DMS 273 (cell line): Measurements from ENCODE around the gene PHF21A.
"Not testable (repeated sequence)": the region's sequence is repeated elsewhere in the genome, so short reads cannot be mapped to it uniquely, and the experiment has no call there.

Source experiments
- DNase-seq: peaks from one replicate; lab custom pipeline; 2025; ENCODE audit not compliant: unreplicated experiment; lab: John Stamatoyannopoulos, UW

PHF21A gene

DNA sequence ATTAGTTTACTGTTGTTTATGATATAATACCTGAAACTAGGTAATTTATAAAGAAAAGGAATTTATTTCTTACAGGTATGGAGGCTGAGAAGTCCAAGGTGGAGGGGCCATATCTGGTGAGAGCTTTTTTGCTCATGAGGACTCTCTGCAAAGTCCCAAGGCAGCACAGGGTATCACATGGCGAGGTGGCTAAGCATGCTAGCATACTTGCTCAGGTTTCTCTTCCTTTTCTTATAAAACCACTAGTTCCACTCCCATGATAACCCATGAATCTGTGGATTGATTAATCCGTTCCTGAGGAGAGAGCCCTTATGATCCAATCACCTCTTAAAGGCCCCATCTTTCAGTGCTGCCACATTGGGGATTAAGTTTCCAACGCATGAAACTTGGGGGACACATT lies 82.7 kb downstream of the PHF21A start:
- no peak for DNase-seq

DNA sequence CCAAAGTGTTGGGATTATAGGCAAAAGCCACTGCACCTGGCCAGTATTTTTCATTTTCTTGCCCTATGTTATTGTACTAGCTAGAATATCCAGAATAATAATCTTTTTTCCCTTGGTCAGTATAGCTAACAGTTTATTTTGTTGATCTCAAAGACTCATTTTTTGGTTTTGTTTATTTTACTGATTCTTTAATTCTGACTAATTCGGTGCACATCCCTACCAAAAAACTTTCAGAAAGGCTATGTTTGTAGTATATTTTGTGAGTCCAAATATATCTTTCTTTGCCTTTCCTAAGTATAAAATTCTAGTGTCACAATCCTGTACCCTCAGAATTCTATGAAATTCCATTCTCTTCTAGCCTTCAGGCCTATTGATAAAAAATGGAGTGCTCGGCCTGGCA lies 84.3 kb downstream of the PHF21A start:
- no peak for DNase-seq

DNA sequence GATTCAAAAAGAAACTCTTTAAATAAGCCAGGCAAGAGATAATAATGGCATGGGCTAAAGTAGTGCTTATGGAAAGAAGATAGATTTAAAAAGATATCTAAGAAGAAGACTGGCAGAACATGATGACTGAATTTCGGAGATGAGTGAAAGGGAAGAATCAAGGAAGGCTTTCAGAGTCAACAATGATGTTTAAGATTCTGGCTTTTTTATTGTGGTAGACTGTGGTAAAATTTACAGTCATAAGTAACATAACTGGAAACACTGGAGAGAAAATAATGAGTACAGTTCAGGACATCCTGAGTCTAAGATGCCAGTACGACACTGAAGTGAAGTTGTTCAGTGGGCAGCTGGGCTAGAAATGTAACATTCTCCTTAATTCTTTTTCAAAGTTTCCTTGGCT lies 85.2 kb downstream of the PHF21A start:
- no peak for DNase-seq

DNA sequence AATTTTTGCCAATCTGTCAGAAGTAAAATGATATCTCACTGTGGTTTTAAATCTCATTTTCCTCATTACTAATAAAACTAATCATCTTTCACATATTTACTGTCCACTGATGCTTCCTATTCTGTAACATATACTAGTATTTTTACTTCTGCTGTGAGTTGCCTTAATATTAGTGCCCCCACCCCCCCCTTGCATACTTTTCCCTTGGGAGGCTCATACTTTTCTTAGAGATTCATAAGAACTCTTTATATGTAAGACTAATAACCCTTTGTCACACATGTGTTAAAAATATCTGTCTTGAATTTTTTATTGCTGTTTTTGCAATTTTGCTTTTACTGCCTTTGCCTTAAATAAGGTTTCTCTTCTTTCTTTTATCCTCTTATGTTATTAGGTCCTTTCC lies 87.2 kb downstream of the PHF21A start:
- DNase-seq: no peak

DNA sequence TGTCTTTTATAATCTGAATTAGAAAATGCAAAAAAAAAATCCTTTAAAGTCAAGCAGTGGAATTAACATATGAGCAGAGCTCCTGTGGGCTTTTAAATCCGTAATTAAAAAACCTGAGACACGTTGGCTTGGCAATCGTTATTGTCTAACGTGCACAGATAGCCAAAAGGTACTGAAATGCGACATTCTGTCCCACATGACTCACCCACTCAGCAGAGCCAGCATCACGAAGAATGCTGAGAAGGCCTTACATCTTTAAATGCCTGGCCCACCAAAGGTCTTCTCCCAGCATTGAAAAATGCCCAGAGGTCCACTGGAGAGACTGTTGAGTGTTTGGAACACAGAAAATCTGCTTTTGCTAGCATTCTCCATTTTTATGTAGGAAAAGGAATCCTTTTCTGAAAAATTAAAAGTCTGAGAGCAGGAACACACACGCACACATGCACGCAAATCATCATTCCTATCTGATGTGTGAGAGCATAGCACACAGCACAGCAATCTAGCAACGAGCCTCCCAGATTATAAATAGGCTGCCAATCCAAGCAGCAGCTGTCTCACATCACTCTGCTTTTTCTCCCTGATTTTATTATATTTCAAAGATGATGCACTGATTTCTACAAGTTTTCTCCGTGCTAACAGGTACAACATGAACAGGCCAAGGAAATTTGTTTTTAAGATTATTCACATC lies 94.5 kb downstream of the PHF21A start:
- no peak for DNase-seq

DNA sequence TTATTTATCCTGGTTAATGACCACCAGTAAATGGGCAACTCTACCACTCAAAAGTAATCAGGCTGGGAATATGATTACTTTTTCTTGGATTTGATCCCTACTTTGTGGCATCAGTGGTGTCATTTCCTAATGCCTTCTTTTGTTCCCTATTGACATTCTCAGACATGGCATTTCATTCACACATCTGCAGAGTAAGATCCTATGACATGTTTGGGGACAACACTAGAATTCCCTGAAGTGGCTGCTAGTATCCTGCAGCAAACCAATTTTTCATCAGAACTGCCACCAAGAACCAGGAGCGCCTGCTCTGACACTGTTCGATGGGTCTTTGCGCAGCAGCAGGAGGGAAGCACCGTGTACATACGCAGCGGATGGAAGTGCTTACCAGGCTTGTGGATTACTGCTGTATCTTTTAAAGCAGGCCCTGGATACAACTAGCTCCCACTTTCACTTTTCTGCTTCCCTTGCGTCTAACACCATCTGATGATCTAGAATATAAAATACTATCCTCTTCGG lies 101.1 kb downstream of the PHF21A start:
- DNase-seq: no peak

DNA sequence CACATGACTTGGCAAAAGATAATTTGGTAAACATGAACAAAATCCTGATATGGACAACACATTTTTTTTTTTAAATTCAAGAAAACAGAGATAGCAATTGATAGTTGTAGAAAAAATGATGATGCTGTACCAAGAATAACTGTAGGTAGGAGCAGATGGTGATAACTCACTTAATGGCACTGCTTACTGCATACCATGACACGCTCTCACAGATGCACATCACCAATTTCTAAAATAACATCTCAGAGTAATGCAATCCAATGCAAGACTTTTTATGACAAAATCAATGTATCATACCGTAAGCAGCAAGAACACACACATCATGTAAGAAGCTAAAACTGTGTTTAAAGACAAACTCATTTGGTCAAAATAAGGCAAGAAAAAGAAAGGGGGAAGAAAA lies 102.6 kb downstream of the PHF21A start:
- DNase-seq: no peak

DNA sequence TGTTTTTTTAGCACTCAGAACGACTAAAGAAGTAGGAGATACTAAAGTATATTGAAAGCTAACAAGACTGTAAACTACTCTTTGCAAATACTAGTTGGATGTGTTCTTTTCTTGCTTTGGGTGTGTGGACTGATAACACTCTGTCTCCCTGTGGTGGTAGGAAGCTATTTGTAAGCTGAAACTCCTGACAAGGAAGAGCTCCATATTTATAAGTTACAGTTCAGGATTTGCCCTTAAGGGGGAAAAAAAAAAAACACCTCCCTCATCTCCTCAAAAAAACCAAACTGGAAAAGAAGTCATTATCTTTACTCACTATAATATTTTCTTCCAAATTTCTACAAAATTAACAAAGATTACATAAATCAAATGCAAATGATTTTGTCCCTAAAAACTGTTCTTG lies 103.9 kb downstream of the PHF21A start:
- no peak for DNase-seq

DNA sequence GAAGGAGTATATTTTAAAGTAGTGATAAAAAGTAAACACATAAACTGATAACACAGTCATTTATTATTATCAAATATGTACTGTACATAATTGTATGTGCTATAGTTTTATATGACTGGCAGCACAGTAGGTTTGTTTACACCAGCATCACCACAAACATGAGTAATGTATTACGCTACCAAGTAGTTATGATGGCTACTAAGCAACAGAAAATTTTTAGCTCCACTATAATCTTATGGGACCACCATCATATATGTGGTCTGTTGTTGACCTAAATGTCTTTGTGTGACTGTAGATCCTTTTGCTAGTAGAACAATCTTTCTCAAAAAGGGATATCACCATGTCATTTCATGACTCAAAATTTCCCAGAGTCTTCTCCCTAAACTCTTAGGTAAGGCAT lies 105.3 kb downstream of the PHF21A start:
- no peak for DNase-seq

DNA sequence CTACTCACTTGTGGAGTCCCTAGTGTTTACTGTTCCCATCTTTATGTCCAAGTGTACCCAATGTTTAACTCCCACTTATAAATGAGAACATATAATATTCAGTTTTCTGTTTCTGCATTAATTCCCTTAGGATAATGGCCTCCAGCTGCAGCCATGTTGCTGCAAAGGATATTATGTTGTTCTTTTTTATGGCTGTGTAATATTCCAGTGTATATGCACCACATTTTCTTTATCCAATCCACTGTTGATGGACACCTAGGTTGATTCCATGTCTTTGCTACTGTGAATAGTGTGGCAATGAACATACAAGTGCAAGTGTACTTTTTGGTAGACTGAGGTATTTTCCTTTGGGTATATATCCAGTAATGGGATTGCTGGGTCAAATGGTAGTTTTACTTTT lies 107.1 kb downstream of the PHF21A start:
- DNase-seq: not testable (repeated sequence)

DNA sequence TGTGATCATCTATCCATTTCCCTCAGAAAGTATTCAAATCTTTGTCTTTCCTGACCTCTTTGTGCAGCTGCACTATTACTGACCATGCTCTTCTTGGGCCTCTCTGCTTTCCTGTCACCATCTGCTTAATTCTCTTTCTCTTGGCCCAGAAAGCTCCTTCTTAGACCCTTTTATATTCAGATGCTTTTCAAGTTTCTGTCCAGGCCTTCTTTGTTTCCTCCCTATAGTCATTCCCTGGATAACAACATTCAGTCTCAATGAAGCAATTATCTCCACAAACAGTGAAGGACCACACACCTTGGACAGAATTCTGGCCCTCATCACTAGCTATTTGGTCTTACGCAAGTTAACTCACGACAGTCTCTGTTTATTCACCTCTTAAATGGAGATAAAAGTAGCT lies 109.1 kb downstream of the PHF21A start:
- no peak for DNase-seq

DNA sequence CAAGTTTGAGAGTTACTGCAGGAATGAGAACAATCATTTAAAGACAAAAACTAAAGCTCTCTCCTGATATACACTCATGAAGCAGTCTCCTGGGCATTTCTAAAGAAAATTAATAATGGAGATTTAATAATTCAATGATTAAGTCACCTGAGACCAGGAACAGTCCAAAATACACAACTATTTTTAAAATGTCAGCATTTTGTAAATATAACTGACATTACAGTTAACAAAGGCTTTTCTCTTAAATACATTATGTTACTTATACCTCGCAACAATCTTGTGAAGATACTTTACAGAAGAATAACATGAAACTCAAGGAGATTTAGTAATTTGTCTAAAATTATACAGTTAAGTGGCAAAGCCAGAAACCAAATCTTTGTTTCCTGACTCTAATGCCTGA lies 111.2 kb downstream of the PHF21A start:
- no peak for DNase-seq

DNA sequence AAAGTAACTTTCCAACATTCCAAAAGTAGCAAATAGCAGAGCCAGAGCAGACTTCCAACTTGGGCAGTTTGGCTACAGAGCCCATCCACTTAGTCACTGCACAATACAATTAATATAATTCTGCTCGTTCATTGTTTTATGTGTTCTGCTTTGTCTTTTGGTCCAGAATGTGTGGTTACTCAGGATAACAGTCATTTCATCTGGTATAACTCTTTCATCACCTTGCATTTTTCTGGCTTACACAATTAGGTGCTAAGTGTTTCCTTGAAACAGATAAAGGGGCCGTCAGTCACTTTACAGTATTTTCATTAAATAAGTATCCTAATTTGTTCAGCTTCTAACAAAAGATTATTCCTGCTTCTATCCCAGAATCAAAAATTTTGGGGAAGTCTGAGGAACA lies 111.6 kb downstream of the PHF21A start:
- DNase-seq: no peak

DNA sequence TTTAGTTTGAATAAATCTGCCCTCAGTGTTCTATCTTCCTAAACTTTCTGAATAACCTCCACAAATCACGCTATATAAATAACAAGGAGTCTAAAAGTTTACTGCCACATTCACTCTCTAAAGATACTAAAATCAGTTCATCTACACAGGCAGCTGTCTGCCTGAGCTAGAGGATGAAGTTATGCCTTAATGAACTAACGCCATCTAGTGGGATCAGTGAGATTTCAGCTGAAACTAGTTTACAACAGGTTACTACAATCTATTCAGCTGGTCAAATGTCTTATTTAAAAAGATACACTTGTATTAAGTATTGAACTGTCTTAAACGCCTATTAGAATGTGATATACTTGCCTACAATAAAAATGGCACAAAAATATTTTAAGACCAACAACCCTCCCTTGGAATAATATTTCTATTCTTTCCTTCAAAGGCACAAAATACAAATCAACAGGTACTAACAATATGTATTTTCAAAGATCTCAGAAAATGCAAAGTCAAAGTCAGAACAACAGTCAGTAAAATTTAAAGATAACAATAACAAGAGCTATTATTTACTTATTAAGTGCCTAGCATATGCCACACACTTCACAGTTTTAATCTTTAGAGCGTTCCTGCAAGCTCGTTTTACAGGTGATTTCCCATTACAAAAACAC lies 114.7 kb downstream of the PHF21A start:
- peak; percentile 81 for DNase-seq

DNA sequence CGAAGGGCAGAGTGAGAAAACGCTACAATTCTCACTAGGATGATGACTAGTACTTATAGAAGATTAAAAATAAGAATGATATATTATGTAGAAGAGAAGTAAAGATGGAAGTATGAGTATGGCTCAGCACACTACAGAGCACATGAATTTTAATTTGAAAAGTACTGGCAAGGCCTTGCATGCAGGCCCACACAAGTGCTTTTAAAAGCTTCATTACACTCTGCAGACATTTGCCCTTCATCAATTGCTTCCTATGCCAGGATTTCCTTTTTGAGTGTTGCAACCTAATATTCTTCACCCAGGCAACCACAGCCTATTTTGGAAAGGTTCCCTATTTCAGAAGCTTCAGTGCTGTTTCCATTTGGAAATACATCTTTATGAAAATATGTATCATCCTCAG lies 117.7 kb downstream of the PHF21A start:
- peak; percentile 17 for DNase-seq

DNA sequence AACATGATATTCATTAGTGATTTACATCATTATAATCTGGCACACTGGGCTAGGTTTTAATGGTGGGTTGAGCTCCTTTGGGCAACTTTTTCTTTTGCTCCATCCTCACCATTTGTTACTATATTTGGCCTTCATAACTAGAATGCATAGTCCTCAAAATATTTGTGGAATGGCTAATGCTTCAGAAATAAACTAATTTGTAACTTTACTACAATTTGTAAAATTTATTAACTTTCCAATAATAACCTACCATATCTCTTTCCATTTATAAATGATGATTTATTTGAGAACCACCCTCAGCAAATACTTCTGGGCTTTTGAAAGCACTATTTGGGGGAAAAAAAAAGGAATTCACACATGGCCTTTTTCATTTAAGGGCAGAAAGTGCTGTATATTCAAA lies 119.1 kb downstream of the PHF21A start:
- DNase-seq: no peak

DNA sequence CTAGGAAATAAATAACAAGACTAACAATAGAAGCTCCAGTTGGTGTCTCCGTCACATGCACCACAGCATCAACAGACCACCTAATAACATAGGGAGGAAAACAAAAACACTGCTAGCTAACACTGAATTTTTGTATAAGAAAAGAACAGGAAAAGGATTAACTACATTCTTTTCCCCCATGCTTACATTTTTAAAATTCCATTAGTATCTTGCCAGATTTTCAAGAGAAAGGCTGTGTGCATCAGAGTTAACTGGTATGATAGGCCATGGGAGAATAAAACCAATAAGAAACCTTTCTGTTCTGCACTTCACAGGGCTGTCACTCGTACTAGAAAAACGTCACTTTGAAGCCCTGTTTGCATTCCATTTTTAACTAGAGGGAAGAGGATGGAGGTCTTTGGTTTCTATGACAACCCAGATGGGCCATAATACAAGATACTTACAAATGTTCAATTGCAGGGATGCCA lies 119.8 kb downstream of the PHF21A start:
- DNase-seq: no peak

DNA sequence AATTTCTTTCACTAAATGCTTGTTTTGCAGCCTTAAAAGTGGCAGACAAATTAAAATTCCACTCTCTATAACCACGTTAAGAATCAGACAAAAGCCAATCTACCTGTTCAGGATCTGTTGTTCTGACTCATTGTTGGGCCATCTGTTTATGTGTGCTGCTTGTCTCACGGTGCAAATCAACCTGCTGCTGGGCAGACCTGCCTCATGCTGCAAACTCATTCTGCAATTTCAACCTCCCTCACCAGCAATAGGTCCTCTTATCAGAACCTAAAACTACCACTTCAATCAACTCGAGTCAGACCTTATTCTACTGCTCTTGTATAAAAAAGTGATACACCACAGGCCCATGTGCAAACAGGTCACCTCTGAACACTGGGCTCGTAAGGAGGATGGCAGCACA lies 123.7 kb downstream of the PHF21A start:
- DNase-seq: peak; percentile 19

DNA sequence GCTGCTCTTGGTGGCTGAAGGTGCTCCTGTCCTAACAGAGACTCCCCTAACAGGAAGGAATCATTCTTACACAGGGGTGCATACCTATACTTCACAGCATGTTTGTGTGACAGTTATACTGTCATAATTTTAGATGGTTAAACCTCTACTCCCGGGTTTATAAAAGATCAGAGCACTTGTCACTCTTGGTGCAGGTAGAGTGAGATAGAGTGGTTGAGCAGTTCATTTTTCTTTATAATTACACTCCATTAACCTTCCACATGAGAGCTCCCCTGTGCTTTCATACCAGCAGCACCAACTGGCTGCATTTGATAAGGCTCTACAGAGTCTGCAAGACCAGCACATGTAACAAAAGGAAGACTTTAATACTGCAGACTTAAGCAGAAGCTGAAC lies 125.9 kb downstream of the PHF21A start:
- DNase-seq: no peak

DNA sequence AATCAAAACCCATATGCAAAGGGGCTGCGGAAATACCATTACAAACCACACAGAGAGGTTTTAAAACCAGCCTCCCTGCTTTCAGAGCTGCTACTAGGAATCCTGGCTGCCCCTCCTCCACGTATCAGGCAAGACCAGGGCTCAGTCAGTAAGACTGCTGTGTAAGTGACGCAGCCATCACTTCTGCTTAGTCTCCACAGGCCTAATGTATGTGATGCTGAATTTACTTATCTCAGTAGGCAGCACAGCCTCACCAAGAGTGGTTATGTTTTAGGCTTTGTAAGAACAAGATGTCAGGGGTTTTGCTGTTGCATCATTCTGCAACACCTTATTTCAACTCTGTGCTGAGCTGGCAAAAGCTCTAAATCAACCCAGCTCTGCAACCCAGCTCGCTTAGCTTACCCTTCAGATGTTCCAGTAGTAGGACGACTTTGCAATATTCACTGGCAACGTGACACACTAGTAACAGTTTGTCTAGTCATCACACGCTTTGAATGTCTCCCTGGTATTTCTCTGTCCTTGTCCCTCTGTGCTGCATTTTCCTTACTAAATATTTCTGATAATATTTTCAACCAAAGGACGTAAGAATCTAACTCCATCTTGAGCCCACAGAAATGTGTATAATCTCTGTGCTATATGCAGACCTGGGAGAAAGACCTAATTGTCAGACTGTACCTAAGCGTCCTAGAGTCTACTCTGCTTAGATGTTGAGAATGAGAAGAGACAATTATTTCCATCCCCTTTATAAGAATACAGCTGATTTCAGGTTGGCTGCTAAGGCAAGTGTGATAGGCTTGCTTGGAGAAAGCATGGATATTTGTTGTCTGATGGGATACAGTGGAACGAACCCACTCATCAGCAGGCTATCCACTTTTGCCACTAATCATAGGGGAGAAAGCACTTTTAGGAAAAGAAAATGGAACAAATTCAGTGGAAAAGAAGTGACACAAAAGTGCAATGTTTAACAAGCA lies 126.6 kb downstream of the PHF21A start:
- no peak for DNase-seq

DNA sequence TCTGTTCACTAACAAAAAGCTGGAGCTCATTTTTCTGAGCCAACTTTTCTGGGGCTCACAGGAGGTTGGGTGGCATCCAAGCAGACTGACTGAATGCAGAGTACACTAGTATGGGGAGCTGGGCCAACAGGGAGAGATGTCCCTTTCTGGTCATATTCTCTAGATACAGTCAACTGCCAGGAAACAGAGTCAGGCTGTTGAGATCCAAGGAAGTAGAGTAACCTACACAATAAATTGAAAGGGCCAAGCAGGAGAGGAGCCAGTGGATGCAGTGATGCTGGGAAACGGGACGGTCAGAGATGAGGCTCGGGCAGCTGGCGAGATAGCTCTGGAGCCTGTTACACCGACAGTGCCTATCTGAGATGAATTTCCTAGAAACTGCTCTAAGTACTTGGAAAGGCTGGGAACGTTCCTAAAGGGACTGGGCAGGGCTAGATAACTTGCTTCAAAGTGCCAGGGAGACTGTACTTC lies 127.7 kb downstream of the PHF21A start:
- DNase-seq: no peak
